ENCODE data around the gene FOXN3. TPM values are rescaled to one million over a fixed set of nuclear protein-coding genes. Genes with fewer than 3 reads are reported as not detected.

FOXN3 gene
- total RNA-seq, 1 donor, result 105 TPM

DNA sequence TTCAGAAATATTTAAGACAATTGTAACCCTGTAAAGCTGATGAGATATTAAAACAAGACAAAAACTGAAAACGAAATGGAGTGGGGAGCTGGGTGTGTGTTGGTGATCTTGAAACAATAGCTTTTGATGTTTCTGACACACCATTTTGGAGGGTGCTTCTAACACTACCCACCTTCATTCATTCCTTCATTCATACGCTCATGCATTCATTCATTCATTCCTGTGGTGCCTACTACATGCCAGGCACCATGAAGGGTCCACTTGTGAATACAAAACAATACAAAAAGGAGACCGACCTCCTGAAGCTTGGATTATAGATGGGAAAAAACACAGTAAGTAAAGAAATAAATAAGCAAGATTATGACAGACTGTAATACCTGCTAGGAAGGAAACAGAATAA is 60.5 kb downstream of the FOXN3 start:
- H3K27me3 ChIP-seq (ENCODE audit: insufficient read depth, low read length), result no peaks in the 10 kb centered on the region
- H3K4me3 ChIP-seq (ENCODE audit: low read length), result no peak overlapping the region
- H3K9me3 ChIP-seq (ENCODE audit: low read depth, low read length), result no peaks in the 10 kb centered on the region
- peaks cover 57% of the 10 kb centered on the region for H3K4me1 ChIP-seq (ENCODE audit: insufficient read depth, low read length)

DNA sequence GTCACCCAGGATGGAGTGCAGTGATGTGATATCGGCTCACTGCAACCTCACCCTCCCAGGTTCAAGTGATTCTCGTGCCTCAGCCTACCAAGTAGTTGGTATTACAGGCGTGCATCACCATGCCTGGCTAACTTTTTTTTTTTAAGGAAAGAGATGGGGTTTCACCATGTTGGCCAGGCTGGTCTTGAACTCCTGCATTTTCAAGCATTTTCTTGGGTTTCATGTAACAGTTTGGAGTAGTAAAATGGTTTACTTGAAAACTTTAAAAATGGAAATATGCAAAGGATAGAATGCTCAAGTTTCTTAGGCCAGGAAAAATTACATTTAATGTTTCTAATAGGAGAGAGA is 63.3 kb downstream of the FOXN3 start:
- Histone ChIP-seq H3K4me3 (ENCODE audit: low read length) (no peak overlapping the region), H3K4me1 (ENCODE audit: insufficient read depth, low read length) (peaks cover 59% of the 10 kb centered on the region), H3K9me3 (ENCODE audit: low read depth, low read length) (no peaks in the 10 kb centered on the region), H3K27me3 (ENCODE audit: insufficient read depth, low read length) (no peaks in the 10 kb centered on the region)

DNA sequence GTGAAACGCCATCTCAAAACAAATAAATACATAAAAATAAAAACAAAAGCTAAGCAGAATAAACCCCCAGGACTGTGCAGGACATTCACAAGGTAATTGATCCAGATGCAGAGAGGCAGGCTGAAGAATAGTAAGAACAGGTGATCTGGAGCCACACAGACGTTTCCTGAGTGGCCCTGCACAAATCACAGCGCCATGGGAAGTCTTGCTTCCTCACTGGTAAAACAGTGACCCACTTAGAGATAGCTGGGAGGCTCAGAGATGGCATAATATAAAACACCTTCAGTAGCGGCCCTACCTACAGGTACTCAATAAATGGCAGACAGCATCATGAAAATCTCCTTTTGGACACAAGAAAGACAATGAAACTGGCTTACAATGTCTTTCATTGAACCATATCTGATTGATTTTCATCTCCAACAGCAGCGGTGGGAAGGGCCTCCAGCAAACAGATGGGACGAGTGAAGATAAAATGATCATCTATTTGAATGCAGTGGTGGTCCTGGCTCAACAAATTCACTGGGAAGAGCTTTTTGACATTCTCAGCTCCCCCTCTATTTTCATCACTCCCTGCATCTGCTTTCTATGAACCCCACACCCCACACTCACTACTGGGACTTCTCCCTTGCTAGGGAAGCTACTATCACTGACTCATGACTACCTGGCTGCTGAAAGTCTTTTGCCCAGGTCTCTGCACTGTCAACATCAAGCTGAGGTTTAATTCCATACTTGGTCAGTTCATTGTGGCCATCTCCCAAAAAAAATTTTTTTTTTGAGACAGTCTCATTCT is 63.9 kb downstream of the FOXN3 start:
- no peaks in the 10 kb centered on the region for H3K27me3 ChIP-seq (ENCODE audit: insufficient read depth, low read length)
- peaks cover 54% of the 10 kb centered on the region for H3K4me1 ChIP-seq (ENCODE audit: insufficient read depth, low read length)
- no peaks in the 10 kb centered on the region for H3K9me3 ChIP-seq (ENCODE audit: low read depth, low read length)
- H3K4me3 ChIP-seq (ENCODE audit: low read length), result no peak overlapping the region

DNA sequence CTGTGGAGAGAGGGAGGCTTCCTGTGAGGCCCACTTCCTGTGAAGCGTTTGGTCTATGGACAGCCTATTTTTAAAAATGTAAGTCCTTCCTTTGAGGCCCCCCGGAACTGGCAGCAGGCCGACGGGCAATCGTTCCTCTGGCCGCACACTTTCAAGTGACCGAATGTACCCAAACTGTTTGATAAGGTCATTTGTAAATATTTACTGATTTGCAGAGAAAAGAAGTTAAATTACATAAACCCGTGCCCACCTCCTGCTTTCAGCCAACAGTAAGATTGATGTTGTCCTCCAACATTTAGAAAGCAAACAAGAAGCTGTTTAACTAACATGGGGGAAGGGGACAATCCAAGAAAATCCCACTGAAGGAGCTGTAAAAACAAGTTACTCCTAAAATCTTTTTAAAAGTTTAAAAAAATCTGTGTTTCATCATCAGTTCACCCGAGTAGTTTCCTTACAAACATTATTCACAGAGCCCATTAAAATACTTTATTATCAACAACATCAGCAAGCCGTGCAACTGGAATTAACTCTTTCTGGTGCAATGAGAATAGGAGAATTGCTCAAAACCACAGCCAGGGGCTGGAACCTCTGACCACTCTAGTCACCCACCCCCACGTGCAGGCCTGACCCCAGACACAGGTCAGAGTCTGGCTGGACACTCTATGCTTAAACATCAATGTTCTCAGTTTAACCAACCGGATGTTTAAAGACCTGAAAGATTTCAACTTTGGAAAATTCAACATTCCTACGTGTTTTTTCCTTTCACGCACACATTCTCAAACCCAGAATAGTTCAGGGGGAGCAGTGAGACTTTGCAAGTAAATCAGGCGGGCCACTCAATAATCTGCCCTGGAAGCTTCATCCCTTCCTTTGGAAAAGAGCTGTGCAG is 65.3 kb downstream of the FOXN3 start:
- no peaks in the 10 kb centered on the region for H3K27me3 ChIP-seq (ENCODE audit: insufficient read depth, low read length)
- H3K4me3 ChIP-seq (ENCODE audit: low read length), result no peak overlapping the region
- H3K4me1 ChIP-seq (ENCODE audit: insufficient read depth, low read length), result peaks cover 40% of the 10 kb centered on the region
- H3K9me3 ChIP-seq (ENCODE audit: low read depth, low read length), result no peaks in the 10 kb centered on the region

DNA sequence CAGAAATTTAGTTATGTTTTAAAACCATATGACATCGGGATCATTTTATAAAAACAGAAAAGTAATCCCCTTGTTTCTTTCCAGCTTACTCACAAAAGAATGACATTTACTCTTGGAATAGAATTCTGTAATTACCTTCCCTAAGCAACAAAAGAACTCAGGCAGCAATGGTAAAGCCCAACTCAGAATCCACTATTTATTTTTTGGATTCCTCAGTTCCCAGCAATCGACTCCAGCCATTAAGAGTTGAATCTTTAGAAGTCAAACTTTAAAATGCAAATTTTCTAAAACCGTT is 65.9 kb downstream of the FOXN3 start:
- Histone ChIP-seq H3K4me3 (ENCODE audit: low read length) (no peak overlapping the region), H3K9me3 (ENCODE audit: low read depth, low read length) (no peaks in the 10 kb centered on the region)

DNA sequence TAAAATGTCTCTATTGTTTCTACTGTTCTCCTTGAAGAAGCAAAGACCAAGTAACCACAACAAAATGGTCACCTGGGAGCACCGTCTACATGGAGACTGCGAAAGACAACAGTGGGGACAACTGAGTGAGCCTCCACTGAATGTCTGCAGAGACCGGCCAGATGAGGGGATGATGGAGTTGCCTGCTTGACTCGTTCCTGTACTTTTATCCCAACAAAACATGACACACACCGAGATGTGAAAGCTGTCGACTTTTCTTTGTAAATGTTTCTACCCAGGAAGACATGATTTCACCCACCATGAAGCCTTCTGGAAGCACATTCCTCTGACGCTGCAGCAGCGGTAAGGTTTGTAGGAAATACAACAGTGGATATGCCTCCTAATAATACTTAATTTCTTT is 66.9 kb downstream of the FOXN3 start:
- Histone ChIP-seq H3K4me1 (ENCODE audit: insufficient read depth, low read length) (peaks cover 36% of the 10 kb centered on the region), H3K9me3 (ENCODE audit: low read depth, low read length) (no peaks in the 10 kb centered on the region), H3K27me3 (ENCODE audit: insufficient read depth, low read length) (no peaks in the 10 kb centered on the region), H3K4me3 (ENCODE audit: low read length) (no peak overlapping the region)

More for the DNA sequence above, 65.9 kb downstream of the FOXN3 start:
- peaks cover 36% of the 10 kb centered on the region for H3K4me1 ChIP-seq (ENCODE audit: insufficient read depth, low read length)
- H3K27me3 ChIP-seq (ENCODE audit: insufficient read depth, low read length), result no peaks in the 10 kb centered on the region

DNA sequence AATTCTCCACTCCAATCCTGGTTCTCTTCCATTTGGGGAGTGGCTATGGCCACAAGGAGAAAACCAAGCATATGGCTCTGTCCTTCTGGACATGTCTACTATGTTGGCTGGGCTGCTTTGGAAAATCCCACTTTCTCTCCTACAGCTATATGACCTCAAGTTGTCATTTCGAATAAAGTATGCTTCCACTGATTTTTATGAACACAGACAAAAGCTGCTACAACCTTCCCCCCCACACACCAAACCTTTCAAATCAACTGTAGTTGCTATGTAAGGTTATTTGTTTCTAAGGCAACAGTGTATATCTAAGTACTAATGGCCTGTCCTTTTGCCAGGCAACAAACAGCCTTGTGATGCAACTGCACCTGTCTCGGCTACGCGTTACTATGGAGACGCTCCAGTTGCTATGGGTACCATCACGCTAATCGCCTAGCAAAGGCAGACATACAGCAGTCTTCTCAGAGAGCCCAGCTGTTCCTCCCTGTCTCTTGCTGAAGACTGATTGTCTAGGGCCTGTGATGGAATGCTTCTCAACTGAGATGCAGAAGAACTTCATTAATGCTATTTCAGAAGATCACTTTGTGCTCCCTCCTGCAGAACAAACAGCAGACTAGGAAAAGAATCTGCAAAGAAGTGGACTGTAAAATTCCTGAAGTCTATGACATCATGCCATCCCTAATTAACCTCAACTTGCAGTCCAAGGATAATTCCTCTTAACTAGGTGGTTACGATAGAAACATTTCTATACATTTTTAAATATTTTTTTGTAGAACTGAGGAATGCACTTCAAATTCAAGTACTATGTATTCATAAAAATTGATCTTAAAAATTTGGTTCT is 67.6 kb downstream of the FOXN3 start:
- Histone ChIP-seq H3K4me1 (ENCODE audit: insufficient read depth, low read length) (peaks cover 36% of the 10 kb centered on the region), H3K9me3 (ENCODE audit: low read depth, low read length) (no peaks in the 10 kb centered on the region), H3K4me3 (ENCODE audit: low read length) (no peak overlapping the region), H3K27me3 (ENCODE audit: insufficient read depth, low read length) (no peaks in the 10 kb centered on the region)

DNA sequence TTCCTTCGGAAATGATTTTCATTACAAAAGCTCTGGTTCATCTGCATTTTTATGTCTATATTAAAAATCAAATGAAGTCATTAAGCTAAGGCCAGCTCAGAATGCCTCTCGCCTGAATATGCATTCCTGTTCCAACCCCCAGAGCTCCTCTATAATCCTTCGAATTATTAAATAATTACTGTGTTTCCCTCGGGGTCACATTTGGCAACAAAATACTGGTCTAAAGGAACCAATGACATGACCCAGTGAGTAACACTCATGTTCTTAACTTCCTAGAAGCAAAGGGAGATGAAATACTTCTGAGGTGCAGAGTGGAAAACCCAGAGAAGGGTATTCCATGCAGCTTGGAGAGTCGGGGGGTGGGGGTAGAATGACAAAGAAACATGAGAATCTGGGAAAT is 68.3 kb downstream of the FOXN3 start:
- no peak overlapping the region for H3K4me3 ChIP-seq (ENCODE audit: low read length)
- no peaks in the 10 kb centered on the region for H3K9me3 ChIP-seq (ENCODE audit: low read depth, low read length)
- peaks cover 35% of the 10 kb centered on the region for H3K4me1 ChIP-seq (ENCODE audit: insufficient read depth, low read length)
- H3K27me3 ChIP-seq (ENCODE audit: insufficient read depth, low read length), result no peaks in the 10 kb centered on the region

DNA sequence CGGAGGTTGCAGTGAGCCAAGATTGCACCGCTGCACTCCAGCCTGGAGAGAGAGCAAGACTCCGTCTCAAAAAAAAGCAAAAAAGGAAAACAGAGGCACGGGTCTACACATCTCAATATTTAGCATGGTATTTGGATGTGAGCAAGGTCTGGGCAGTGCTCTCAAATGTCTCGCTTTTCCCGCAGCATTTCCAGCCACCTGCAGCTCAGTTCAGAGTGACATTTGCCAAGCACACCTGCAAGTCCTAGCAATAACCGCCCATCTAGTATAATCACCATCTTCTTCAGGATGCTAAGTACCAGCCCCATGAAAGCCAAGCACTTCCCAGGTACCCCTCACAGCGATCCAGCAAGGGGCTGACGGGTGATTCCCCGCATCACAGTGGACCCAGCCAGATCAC is 69.1 kb downstream of the FOXN3 start:
- H3K4me3 ChIP-seq (ENCODE audit: low read length), result no peak overlapping the region
- H3K4me1 ChIP-seq (ENCODE audit: insufficient read depth, low read length), result peaks cover 26% of the 10 kb centered on the region
- H3K27me3 ChIP-seq (ENCODE audit: insufficient read depth, low read length), result no peaks in the 10 kb centered on the region
- no peaks in the 10 kb centered on the region for H3K9me3 ChIP-seq (ENCODE audit: low read depth, low read length)

DNA sequence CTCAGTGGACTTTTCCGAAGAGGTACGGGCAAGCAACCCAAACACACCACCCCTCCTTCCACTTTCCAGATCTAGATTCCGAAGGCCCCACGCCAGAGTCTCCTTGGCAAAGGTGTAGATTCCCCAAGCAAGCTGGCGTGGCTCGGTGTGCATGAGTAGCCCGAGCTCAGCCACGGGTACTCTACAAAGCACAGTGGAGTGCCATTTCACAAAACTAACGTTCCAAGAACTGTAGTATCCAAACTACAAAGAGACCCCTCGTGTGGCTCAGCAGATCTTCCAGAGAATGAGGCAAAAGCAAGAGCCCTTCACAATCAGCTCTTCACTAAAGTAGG is 72.1 kb downstream of the FOXN3 start:
- H3K27me3 ChIP-seq (ENCODE audit: insufficient read depth, low read length), result no peaks in the 10 kb centered on the region
- H3K4me1 ChIP-seq (ENCODE audit: insufficient read depth, low read length), result peaks cover 15% of the 10 kb centered on the region
- no peaks in the 10 kb centered on the region for H3K9me3 ChIP-seq (ENCODE audit: low read depth, low read length)
- no peak overlapping the region for H3K4me3 ChIP-seq (ENCODE audit: low read length)

DNA sequence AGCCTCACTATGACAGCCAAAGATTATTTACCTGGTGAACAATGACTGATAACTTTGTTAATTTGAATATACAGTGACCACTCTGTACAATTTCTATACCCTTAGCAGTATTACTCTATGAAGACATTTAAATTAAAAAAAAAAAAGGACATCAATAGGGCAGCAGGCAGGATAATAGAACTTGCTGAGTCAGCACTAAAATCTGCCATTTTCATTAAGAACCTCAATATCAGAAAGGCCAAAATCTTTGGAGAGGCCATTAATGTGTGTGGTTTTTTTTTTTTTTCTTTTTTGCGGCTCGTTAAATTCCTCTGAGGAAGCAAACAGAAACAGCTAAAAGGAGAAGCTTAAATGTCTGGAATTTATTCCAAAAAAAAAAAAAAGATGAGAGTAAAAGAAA is 73.7 kb downstream of the FOXN3 start:
- no peaks in the 10 kb centered on the region for H3K9me3 ChIP-seq (ENCODE audit: low read depth, low read length)
- no peak overlapping the region for H3K4me3 ChIP-seq (ENCODE audit: low read length)
- peaks cover 19% of the 10 kb centered on the region for H3K4me1 ChIP-seq (ENCODE audit: insufficient read depth, low read length)
- H3K27me3 ChIP-seq (ENCODE audit: insufficient read depth, low read length), result no peaks in the 10 kb centered on the region

DNA sequence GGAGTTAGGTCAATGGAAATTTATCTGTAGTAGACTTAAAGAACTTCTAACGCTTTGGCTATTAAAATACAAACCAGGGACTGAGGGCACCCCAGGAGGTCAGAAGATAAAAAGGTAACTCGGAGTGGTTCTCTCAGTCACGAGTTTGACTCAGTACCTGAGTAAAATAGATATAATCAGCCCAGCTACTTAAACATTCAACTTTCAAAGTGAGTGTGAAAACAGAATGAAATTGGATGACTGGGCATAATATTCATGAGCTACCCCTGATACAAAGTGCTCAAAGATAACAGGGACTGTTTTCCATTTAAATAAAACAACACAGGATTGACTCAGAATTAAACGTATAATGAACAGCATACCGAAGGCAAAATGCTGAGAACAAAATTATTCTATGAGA is 75.0 kb downstream of the FOXN3 start:
- no peaks in the 10 kb centered on the region for H3K9me3 ChIP-seq (ENCODE audit: low read depth, low read length)
- H3K4me3 ChIP-seq (ENCODE audit: low read length), result no peak overlapping the region
- no peaks in the 10 kb centered on the region for H3K27me3 ChIP-seq (ENCODE audit: insufficient read depth, low read length)
- H3K4me1 ChIP-seq (ENCODE audit: insufficient read depth, low read length), result peaks cover 19% of the 10 kb centered on the region

DNA sequence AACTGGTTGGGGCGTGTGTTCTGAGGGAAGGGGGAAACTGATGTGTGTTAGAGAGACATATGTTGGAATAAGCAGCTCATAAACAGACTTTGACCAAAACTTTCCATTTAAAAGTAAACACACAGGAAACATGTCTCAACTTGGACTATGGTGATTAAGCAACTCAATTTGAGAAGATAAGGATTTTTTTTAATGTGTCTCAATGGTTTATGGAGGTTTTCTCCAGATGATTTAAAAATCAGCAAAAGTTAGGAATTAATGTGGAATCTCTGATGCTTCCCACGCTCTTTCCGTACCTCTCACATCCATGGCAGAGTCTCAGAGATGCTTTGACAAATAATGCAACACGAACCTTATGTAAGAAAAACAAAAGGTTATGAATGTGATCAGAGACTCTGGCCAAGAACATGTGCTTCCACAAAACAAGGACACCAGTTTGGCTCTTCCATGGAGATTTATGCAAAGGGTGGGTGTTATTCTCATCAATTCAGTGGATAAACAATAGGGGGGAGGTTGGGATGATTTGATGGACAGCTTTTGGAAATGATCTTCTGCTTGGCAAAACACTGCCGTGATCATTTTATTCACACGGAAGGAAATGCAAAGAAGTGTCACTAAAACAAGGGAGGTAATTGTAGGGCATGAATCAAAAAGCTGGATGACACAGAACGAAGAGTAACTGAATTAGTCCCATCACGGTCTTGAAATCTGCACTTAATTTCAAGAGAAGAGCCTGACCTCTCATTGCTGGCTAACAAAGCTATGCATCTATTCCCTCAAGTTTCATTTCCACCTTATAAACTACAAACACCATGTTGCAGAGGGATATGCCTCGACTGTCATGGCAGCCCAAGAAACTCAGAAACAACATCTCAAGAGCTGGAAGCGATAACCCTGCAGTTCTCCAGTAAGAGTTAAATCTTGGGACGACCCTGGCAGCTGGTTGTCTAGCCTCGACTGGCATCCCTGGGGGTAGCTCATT is 76.5 kb downstream of the FOXN3 start:
- peaks cover 24% of the 10 kb centered on the region for H3K4me1 ChIP-seq (ENCODE audit: insufficient read depth, low read length)
- no peaks in the 10 kb centered on the region for H3K9me3 ChIP-seq (ENCODE audit: low read depth, low read length)
- no peaks in the 10 kb centered on the region for H3K27me3 ChIP-seq (ENCODE audit: insufficient read depth, low read length)
- H3K4me3 ChIP-seq (ENCODE audit: low read length), result no peak overlapping the region

DNA sequence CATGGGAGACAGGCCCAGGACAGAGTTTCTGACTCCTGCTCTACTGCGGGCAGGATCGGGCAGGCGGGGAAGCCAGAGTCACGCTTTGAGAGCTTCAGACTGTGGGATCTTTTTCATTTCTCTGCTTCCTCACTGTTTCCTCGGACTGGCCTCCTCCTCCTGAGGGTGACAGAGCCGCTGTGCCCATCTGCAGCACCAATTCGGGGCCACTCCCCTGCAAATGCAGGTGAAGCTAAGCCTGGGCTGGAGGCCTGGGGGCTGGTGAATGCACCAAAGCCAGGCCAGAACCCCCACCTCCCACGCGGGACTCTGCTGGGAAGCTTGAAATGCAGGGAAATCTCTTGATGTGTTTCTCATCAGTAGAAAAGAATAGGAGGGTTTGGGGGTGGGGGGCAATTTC is 77.5 kb downstream of the FOXN3 start:
- Histone ChIP-seq H3K4me1 (ENCODE audit: insufficient read depth, low read length) (peaks cover 24% of the 10 kb centered on the region), H3K27me3 (ENCODE audit: insufficient read depth, low read length) (no peaks in the 10 kb centered on the region), H3K4me3 (ENCODE audit: low read length) (no peak overlapping the region)

More for the DNA sequence above, 77.5 kb downstream of the FOXN3 start:
- no peaks in the 10 kb centered on the region for H3K9me3 ChIP-seq (ENCODE audit: low read depth, low read length)

All from mononuclear cell (primary cell).